GM19397 (cell line): ENCODE results near the gene ZNRF1.
"Not testable (repeated sequence)": the region's sequence is repeated elsewhere in the genome, so short reads cannot be mapped to it uniquely, and the experiment has no call there.

Experiments used
- ATAC-seq: cut with Tn5 transposase; IDR thresholded peaks from one replicate; pipeline ENCODE4 v1.9.1; 2021; ENCODE audit warnings: mild to moderate bottlenecking, moderate library complexity; ENCODE audit not compliant: unreplicated experiment

Gene ZNRF1

DNA sequence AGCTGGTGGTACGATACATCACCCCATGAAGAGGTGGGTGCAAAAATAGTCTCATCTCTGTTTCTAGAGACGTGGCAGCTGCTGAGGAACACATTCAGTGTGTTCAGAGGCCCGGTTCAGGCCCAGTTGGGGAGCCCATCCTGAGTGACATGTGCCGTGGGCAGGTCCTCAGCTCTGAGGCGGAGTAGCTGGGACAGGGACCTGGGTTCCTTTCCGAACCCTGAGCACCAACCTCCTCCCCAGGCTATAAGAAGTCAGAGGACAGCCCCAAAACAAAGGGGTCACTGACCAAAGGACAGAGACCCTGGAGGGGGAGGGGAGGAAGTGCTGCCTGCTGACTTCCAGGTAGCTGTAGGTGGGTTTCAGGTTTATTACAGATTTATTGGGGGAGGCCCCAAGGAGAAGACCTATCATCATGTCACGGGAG lies 112.7 kb downstream of the ZNRF1 start:
- peak; percentile 5 for ATAC-seq

DNA sequence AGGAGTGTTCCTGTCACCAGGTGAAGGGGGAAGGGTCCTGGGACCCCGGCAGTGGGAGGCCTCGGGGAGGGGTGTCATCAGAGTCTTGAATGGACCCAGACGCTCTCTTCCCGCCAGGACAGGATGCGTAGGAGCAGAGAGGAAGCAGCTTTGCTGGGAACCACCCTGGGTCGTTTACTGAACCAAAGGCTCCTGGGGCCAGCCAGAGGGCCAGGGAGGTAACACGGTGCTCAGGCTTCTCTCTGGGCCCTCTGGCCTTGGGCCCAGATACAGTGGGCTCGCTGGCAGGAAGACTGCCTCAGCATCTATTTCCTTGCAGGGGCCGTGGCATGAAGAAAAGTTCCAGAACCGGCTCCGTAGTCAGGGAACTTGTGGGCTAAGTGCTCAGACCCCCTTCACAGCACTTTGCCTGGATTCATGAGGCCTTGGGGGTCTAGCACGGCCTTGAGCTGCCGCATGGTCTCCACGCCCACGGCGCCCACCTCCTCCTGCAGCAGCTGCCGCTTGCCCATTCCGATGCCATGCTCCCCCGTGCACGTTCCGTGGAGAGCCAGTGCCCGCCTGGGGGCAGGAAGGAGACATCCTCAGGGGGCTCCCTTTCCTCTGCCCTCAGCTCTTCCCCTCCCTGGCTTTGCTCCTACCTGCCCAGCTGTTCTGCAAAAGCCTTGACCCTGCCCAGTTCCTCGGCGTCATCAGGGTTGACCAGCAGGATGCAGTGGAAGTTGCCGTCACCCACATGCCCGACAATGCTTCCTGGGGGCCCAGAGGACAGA lies 113.3 kb downstream of the ZNRF1 start:
- no peak for ATAC-seq

DNA sequence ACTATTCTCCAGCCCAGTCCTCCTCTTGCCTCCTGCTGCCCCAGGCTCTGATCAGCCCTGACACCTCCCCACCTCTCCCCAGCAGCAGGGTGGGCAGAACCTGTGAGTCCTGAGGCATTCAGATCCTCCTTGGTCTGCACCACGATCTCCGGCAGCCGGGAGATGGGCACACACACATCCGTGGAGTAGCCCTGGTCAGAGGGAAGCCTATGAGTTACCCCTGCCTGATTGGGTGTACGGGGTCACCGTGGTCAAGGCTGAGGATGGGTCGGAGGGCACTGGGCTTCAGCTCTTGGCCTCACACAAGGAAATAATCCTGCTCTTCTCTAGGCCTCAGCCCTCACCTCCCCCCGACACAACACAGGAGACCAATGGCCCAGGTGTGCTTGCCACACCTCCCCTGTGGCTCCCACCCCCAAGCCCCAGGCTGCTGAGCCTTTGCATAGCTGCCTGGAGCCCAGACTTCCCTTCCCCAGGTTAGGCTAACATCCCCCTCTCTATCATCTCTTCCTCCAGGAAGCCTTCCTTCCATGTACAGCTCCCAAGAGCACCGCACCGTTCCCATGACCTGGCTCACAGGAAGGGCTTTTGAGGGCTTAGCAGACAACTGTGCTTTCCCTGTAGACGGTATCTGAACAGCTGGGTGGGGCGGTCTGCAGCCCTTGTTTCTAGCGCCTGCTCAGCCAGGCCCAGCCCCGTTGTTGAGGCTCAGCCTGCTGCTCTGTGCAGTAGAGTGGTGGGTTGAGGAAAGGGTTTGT lies 114.1 kb downstream of the ZNRF1 start:
- ATAC-seq, result no peak

DNA sequence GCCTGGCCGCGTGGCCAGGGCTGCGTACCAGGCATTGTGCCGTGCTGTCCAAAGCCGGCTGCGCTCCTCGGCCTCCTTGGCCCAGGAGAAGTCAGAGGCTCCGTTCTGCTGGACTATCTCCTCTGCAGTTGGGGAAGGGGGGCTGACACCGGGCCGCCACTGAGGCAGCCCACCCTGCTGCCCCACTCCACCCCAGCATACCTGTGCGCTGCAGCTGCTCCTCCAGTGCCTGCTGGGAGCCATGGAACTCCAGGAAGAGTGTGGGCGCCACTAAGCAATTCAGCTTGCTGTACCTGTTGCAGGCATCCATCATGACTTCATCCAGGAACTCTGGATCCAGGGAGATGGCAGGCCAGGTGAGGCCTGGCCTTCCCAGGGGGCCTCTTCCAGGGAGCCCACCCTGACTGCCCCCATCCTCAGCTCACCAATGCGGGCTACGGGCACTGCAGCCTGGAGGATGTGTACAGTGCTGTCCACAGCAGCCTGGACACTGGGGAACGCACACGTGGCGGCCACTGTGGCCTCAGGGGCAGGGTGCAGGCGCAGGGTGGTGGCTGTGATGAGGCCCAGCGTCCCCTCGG lies 114.8 kb downstream of the ZNRF1 start:
- no peak for ATAC-seq

DNA sequence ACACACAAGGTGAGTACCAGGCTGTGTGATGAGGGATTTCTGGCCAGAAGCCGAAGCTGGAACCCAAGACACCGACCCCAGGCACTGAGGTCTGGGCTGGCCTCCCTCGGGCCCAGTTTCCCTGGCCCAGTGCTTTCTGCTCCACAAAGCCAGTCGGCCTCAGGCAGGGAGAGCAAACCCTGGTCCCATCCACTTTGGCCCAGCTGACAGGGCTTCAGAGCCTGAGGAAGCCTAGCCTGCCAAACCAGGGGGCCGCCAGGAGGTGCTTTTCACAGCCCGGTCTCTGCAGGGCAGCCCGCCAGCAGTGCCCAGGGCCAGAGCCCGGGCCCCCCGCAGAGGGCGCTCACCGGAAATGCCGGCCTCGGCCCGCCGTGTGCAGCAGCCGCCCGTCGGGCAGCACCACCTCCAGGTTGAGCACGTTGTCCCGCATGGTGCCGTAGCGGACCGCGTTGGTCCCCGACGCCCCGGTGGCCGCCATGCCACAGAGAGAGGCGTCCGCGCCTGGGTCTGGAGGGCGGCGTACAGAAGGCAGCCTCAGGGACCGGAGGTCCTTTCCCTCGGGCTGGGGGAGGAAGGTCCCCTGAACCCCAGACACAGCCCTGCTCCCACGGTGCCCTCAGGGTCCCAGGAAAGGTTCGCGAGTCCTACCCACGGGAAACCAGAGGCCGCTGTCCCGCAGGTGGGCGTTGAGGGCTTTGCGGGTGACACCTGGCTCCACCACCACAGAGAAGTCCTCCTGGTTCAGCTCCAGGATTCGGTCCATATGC lies 115.5 kb downstream of the ZNRF1 start:
- no peak for ATAC-seq

DNA sequence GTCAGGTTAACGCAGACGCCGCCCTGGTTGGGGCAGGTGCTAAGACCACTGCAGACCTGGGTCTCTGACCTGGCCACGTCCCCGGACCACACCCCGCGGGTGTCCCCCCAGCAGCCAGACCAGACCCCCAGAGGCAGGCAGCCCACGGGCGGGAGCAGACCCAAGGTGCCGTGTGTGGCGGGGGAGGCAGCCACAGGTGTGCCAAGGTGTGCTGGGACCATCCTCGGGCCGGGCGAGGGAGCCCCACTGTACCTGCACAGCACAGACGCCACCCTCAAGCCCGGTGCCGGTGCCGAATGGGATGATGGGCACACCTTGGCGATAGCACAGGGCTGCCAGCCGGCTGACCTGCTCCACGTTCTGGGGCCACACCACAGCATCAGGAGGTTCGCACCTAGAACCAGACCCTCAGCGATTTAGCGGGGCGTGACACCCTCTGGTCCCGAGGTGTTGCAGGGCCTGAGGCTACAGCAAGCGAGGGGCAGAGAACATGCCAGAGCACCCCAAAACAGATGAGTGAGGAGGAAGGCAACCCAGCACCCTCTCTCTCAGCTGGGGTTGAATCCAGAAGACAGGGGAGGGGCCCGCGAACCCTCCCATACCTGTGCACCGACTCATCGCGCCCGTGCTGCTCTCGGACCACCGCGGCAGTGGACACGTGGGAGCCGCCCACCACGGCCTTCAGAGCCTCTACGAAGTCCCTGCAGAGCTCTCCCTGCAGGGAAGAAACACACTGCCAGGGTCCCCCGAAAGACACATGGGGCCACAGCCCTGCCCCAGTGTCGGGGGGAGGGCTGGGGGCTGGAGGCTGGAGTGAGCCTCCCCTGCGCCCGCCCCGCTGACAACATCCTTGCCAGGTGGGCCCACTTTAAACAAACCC lies 116.4 kb downstream of the ZNRF1 start:
- ATAC-seq, result no peak

DNA sequence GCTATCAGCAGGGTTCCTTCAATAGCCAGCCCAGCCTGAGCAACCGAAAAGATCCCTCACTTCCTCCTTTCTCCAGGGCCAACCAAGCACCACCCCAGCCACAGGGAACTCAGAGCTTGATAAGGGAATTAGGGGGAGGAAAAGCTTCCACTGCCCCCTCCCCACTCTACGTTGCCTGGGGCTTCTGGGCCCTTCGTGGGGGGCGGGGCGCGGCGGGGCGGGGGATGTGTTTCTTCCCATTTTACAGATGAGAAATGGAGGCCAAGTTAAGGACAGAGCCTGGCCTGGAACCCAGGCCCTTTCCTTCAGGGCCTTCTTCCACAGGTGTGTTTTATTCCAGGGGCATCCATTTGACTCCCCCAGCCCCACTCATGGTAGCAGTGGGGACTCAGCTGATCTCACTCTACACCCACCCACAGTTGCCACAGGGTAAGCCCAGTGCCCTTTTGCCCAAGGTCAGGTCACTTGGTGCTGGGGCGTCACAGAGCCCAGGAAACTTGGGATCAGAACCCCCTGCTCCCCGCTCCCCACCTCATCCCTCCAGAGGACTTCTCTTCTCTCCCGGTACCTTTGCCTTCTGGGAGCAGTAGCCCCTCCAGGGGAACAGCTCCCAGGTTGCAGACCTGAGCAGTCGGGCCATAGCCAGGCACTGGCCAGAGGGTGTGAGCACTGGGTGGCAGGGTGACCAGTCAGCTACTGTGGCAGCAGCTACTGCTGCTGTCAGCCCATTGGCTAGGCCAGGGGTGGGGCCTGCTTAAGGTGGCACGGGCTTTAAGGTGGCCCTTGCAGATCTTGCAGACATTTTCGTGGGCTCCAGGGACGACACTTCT lies 117.5 kb downstream of the ZNRF1 start, which contains the start of gene LDHD:
TSS of gene LDHD (minus strand) at position 700 of the 830 bp plus-strand sequence. CDS start at position 640, 60 bp downstream.
- no peak for ATAC-seq

DNA sequence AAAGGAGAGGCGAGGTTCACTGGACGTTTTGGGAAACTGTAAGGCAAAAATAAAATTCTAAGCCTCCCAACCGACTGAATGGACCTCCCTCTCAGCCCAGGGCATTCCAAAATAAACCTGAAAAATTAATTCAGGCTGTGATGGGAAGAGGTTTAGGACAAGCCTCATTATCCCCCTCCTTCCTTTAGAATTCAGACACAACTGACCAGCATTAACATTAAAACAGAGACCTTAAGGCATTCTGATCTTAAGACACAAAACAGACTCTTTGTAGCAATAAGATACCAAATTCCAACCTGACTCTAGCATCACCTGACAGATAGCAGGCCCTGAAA lies 118.1 kb downstream of the ZNRF1 start:
- no peak for ATAC-seq

DNA sequence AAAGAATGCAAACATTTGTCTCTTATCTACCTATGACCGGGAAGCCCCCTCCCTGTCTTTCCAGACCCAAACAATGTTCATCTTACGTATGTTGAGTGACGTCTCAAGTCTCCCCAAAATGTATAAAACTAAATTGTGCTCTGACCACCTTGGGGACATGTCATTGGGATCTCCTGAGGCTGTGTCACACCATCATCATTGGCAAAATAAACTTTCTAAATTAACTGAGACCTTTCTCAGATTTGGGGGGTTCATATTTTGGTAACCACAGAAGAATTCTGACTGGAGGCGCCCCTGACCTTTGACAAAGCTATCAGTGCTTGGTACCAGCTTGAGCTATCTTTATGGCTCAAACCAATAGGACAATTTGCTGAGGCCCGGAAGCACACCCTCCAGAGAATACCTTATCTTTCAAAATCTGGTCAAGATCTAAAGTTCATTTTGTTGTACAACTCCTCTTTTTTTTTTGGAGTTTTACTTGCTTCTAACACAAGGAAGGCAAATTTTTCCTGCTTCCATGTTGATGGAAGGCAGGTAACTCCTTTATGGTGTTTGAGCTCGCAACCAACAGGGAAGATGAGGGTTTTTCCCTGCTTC lies 120.2 kb downstream of the ZNRF1 start:
- ATAC-seq, result no peak

DNA sequence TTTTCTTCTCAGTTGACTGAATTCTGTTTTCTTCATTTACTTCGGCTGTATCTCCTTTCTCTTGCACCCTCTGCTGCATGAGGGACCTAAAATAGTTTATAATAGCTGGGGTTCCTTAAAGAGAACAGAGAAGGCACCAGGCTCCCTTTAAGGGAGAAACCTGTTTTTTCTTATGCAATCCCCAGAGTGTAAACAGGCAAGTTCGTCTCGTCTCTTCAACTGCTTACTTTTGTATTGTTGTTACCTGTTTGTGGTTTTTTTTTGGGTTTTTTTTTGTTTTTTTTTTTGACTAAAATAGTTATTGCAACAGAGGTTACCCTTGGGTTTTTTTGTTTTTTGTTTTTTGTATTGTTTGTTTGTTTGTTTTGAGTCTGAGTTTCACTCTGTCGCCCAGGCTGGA lies 121.4 kb downstream of the ZNRF1 start:
- no peak for ATAC-seq

DNA sequence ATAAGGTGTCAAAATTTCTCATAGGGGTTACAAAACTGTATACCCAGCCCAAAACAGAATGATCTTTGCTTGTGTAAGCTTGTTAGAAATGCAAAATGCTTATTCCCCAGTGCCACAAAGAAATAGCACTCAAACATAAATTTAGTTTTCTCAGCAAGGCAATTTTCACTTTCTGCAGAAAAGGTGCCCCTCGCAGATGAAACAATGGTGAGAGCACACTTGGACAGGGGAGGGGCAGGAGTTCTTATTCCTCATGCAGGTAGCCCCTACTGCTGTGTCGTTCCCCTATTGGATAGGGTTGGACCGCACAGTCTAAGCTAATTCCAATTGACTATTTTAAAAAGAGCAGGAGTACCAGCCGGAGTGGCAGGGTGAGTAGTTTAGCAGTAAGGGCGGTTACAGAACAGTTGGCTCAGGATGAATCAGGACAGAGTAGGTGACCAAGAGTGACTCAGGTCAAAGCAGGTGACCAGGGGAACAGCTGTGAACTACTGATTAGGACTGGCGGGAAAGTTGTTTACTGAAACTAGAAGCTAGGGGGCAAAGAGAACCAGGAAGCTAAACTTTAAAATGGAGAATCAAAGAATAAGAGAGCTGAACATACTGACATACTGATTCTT lies 123.2 kb downstream of the ZNRF1 start:
- ATAC-seq, result no peak

DNA sequence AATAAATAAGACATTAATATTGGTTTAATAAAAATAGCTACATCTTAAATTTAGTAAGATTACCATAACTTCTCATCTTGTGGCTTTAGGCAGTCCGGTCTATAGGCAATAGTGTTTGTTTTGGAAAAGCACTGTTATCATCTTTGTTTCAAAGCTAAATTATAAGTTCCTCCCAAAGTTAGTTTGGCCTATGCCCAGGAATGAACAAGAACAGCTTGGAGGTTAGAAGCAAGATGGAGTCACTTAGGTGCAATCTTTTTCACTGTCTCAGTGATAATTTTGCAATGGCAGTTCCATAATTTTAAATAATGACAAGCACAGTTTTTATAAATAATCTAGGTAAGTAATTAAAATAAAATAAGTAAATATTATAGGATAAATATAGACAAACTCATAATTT lies 123.8 kb downstream of the ZNRF1 start:
- ATAC-seq, result no peak

DNA sequence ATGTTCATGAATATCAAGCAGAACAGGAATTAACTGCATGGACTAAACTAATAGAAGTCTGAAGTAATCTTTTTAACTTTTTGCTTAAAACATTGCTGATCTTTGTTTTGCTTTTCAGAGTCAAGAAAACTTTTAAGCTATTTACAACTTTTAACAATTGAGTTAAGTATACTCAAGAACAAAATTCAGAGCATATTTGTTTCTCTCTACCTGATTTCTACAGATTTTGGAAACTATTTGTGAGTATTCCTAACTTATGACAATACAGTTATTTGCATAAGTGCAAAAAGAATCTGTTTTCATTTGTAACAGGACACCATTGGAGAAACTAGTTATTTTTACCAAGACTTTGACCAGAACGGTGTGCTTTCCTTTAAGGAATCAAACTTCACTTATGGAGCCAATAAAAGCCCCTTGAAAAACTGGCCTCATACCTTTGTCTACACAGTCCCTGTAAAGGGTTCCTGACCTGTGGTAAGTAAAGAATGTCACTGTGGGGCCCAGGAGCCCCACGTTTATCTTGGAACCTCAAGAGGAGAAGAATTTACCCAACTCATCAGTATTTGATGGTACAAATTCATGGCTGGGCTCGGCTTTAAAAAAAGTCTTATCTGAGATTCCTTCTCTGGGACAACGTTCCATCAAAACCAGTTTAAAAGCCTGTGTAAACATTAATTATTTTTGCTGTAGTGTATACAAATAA lies 129.0 kb downstream of the ZNRF1 start:
- ATAC-seq, result no peak

DNA sequence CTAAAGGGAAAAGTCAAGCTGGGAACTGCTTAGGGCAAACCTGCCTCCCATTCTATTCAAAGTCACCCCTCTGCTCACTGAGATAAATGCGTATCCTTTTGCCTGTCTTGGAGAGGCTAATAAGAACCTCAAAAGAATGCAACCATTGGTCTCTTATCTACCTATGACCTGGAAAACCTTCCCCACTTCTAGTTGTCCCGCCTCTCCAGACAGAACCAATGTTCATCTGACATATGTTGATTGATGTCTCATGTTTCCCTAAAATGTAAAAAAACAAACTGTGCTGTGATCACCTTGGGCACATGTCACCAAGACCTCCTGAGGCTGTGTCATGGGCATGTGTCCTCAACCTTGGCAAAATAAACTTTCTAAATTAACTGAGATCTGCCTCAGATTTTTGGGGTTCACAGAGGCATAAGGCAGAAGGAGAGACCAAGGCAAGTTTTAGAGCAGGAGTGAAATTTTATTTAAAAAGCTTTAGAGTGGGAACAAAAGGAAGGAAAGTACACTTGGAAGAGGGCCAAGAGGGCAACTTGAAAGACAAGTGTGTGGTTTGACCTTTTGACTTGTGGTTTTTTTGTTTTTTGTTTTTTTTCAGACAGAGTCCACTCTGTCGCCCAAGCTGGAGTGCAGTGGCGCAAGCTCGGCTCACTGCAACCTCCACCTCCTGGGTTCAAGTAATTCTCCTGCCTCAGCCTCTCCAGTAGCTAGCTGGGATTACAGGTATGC lies 130.8 kb downstream of the ZNRF1 start:
- ATAC-seq, result not testable (repeated sequence)

DNA sequence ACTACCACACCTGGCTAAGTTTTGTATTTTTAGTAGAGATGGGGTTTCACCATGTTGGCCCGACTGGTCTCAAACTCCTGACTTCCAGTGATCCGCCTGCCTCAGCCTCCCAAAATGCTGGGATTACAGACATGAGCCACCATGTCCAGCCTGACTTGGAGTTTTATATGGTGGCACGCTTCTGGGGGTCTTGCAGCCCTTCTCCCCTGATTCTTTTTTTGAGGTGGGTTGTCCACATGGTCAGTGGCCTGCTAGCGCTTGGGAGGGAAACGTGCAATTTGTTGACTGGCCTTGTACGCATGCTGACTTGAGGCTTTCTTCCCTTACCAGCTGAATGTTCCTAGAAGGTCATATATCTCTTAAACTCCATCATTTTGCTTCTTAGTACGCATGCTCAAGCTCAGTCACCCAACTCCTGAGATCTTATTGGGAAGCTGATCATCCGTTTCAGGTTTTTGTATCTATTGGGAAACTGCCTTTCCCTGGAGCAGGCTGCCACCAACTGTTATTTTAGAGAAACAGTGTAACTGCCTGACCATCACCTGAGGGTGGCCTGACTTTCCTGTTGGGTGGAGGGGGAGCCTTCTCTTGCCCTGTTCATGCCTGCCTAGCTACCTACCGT lies 131.4 kb downstream of the ZNRF1 start:
- no peak for ATAC-seq

DNA sequence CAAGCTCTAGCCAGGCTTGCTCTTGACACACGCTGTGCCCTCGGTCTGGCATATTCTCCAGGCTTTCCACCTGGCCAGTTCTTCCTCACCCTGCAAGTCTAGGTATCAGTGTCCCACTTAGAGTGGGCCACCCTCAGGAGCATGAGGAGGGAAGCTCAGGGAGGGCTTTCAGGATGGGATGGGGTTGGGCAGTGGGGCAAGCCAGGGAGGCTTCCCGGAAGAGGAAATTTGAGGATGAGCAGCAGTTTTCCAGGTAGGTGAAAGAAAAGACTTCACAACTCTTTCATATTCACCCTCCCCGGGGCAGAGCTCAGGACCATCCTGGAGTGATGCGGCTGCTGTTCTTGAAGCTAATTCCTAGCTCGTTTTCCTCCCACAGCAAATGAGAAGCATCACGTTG lies 132.3 kb downstream of the ZNRF1 start:
- ATAC-seq, result no peak

DNA sequence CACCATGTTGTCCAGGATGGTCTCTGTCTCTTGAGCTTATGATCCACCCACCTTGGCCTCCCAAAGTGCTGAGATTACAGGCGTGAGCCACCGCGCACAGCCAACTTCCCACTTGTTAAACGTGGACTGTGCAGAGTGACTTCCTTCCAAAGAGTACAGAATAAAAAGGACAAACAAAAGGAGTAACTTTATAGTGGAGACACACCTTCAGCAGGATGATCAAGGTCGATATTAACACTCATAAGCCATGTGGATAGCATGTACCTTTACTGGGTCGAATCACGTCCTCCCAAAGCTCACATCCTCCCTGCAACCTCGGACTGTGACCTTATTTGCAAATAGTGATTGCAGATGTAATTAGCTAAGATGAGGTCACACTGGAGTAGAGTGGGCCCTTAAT lies 139.4 kb downstream of the ZNRF1 start:
- ATAC-seq, result no peak
